Measurements from ENCODE around the gene TCHHL1. TPM values are rescaled to one million over a fixed set of nuclear protein-coding genes. Genes with fewer than 3 reads are reported as not detected.

TCHHL1 gene
- total RNA-seq, 4 donors from 2014 or later: 1.7 to 4.4 (median 3.3) TPM; not detected in 1

DNA sequence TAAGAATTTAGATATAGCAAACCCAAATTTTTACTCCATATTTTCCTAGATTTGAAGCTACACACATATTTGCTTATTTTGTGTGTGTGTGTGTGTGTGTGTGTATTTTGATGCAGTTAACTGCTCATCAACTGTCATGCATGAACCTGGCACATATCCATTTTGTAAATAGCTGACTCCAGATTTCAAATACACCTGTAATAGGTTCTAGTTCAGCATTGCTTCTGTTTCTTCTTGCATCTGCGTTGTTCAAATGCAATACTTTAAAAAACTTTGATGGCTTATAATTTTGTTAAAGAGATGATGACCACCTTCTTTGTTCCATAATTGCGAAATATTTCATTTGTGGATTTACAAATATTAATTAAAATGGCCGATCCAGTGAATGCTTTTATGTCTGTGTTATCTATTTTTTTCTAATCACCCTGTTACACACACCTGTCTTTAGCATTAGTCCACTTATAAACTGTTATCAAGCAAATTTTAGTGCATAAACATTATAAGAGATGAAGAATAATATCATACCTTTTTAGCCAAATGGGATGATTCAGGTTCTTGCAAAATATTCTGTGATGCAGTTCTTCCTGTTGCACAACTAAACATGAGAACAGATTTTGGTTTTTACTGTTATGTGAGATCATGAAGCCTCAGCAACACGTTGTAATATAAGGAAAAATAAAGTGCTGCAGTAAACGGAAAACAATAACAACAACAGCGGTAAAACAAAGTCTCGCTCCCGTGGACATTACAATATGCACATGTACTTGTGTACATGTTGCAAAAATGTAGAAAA, 39.4 kb downstream of the TCHHL1 start:
- H3K27me3 ChIP-seq: peaks cover 7% of the 10 kb centered on the region
- no peaks in the 10 kb centered on the region for H3K36me3 ChIP-seq
- no peak for DNase-seq (ENCODE audit: low spot score in 2 of 2)
- H3K4me1 ChIP-seq: peaks cover 62% of the 10 kb centered on the region
- H3K9me3 ChIP-seq: no peaks in the 10 kb centered on the region
- peak in 1 of 3 donors; percentile 47 for TF ChIP-seq POLR2AphosphoS5 (IDR thresholded peaks at IDR 0.05)
- no peak for TF ChIP-seq EP300 (IDR thresholded peaks at IDR 0.05)
- peak overlapping the region; percentile 96 for H3K27ac ChIP-seq
- H3K4me3 ChIP-seq: no peak overlapping the region
- WGBS: 63% methylated on average over 8 of the region's 8 CpGs

- DNase-seq (ENCODE audit: low spot score in 2 of 2): peak; percentile 89 to 91
- peak in 1 of 3 donors; percentile 53 for TF ChIP-seq POLR2AphosphoS5 (IDR thresholded peaks at IDR 0.05)
- no peak for TF ChIP-seq EP300 (IDR thresholded peaks at IDR 0.05)
- Histone ChIP-seq H3K9me3 (no peaks in the 10 kb centered on the region), H3K27me3 (peaks cover 7% of the 10 kb centered on the region), H3K4me3 (peak overlapping the region; percentile 29), H3K27ac (peak overlapping the region; percentile 96), H3K36me3 (no peaks in the 10 kb centered on the region), H3K4me1 (peaks cover 62% of the 10 kb centered on the region)
- WGBS: 27% methylated on average over 6 of the region's 6 CpGs
Observed at GRCh38 chr1:152048416-152049009, 40.4 kb downstream of the TCHHL1 start.

GRCh38 chr1:152047730-152048415, 41.0 kb downstream of the TCHHL1 start:
- Histone ChIP-seq H3K4me1 (peaks cover 62% of the 10 kb centered on the region), H3K27me3 (peaks cover under 1% of the 10 kb centered on the region), H3K9me3 (no peaks in the 10 kb centered on the region), H3K4me3 (peak overlapping the region; percentile 29), H3K27ac (peak overlapping the region; percentile 96), H3K36me3 (no peaks in the 10 kb centered on the region)
- DNase-seq (ENCODE audit: low spot score in 2 of 2): peak; percentile 96 to 97
- TF ChIP-seq CTCF (IDR thresholded peaks at IDR 0.05): peak; percentile 32 to 49
- TF ChIP-seq POLR2A (IDR thresholded peaks at IDR 0.05): peak in 1 of 2 donors; percentile 45
- TF ChIP-seq POLR2AphosphoS5 (IDR thresholded peaks at IDR 0.05): peak in 2 of 3 donors; percentile 63 to 82
- no peak for TF ChIP-seq EP300 (IDR thresholded peaks at IDR 0.05)
- WGBS: 0% methylated on average over 8 of the region's 13 CpGs

- peak overlapping the region; percentile 96 for H3K27ac ChIP-seq
- TF ChIP-seq CTCF (IDR thresholded peaks at IDR 0.05): no peak
- no peak for TF ChIP-seq POLR2A (IDR thresholded peaks at IDR 0.05)
- no peak for TF ChIP-seq POLR2AphosphoS5 (IDR thresholded peaks at IDR 0.05)
- no peak for TF ChIP-seq EP300 (IDR thresholded peaks at IDR 0.05)
- no peaks in the 10 kb centered on the region for H3K27me3 ChIP-seq
- WGBS: 15% methylated on average over 5 of the region's 5 CpGs
- H3K4me1 ChIP-seq: peaks cover 60% of the 10 kb centered on the region
- H3K36me3 ChIP-seq: no peaks in the 10 kb centered on the region
- H3K9me3 ChIP-seq: no peaks in the 10 kb centered on the region
- H3K4me3 ChIP-seq: peak overlapping the region; percentile 29
- no peak for DNase-seq (ENCODE audit: low spot score in 2 of 2)
Observed at GRCh38 chr1:152047413-152047729, 41.5 kb downstream of the TCHHL1 start.

DNA sequence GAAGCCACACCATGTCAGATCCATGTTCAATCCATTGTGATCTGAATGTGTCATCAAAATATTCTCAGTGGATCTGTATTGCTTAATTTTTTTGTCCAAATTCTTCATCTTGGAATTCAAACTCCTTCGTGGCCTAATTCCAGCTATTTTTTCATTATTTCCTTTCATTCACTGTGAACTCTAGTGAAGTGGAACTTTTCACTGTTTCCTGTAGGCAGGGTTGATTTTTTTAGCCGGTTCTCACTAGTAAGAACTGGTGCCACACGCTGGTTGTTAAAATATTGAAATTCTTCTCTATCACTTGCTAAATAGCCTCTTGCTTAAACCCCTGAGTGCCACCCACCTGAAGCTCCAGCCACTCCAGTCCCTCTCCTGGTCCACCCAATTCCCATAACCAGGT, 44.5 kb downstream of the TCHHL1 start:
- WGBS: 37% methylated on average over 3 of the region's 3 CpGs
- peak overlapping the region; percentile 11 for H3K27ac ChIP-seq

More for the DNA sequence above, 44.5 kb downstream of the TCHHL1 start:
- TF ChIP-seq POLR2A (IDR thresholded peaks at IDR 0.05) (no peak), POLR2AphosphoS5 (IDR thresholded peaks at IDR 0.05) (no peak), EP300 (IDR thresholded peaks at IDR 0.05) (no peak), CTCF (IDR thresholded peaks at IDR 0.05) (no peak)
- Histone ChIP-seq H3K4me3 (no peak overlapping the region), H3K9me3 (no peaks in the 10 kb centered on the region), H3K36me3 (no peaks in the 10 kb centered on the region), H3K27me3 (no peaks in the 10 kb centered on the region), H3K4me1 (peaks cover 30% of the 10 kb centered on the region)
- no peak for DNase-seq (ENCODE audit: low spot score in 2 of 2)
